Measurements from ENCODE around the gene MARK3. TPM values are rescaled to one million over a fixed set of nuclear protein-coding genes. Genes with fewer than 3 reads are reported as not detected.

The MARK3 gene
- total RNA-seq, 2 experiments from 2014 or later, result 68.4 to 69.2 TPM

- DNase-seq (no peak), ATAC-seq (no peak)
- ChIA-PET CTCF (interaction anchor here (1.3 to 1.9 kb wide), 2 partner anchors 13 to 14 kb away, joined by 4 to 5 read pairs; no protein-coding TSS in a partner anchor), POLR2A (interaction anchor here (0.8 to 1.3 kb wide), 2 partner anchors 13 to 14 kb away, joined by 3 read pairs; no protein-coding TSS in a partner anchor)
- Mint-ChIP-seq H3K9me3 (no peaks in the 10 kb centered on the region), H3K27me3 (no peaks in the 10 kb centered on the region), H3K27ac (no peak overlapping the region), H3K4me1 (ENCODE audit: low read depth) (peaks cover 22% of the 10 kb centered on the region), H3K4me3 (no peak overlapping the region), H3K36me3 (ENCODE audit: low read depth) (peaks cover 16% of the 10 kb centered on the region)
- no peak for TF ChIP-seq CTCF (IDR thresholded peaks at IDR 0.05)
- intact Hi-C loops (cut with micrococcal nuclease), result no loop called here
These were observed 148.2 kb downstream of the MARK3 start for GRCh38 chr14:103533137-103533998.

GRCh38 chr14:103533999-103534575 is 148.9 kb downstream of the MARK3 start:
- H3K27me3 Mint-ChIP-seq, result no peaks in the 10 kb centered on the region
- POLR2A ChIA-PET, result interaction anchor here (0.8 to 1.6 kb wide), 3 partner anchors 14 to 16 kb away, joined by 3 to 4 read pairs (median 3); no protein-coding TSS in a partner anchor
- intact Hi-C loops (cut with micrococcal nuclease), result no loop called here

GRCh38 chr14:103534576-103535061 is 149.4 kb downstream of the MARK3 start:
- intact Hi-C loops (cut with micrococcal nuclease), result no loop called here
- Mint-ChIP-seq H3K36me3 (ENCODE audit: low read depth) (peaks cover 13% of the 10 kb centered on the region), H3K27ac (no peak overlapping the region), H3K4me3 (no peak overlapping the region), H3K27me3 (no peaks in the 10 kb centered on the region), H3K9me3 (no peaks in the 10 kb centered on the region), H3K4me1 (ENCODE audit: low read depth) (peaks cover 21% of the 10 kb centered on the region)
- ChIA-PET CTCF (no interaction called here), POLR2A (interaction anchor here (0.8 to 1.8 kb wide), 5 partner anchors 15 to 27 kb away, joined by 3 to 8 read pairs (median 4); no protein-coding TSS in a partner anchor)
- ATAC-seq, result no peak
- TF ChIP-seq CTCF (IDR thresholded peaks at IDR 0.05), result no peak
- no peak for DNase-seq

More at GRCh38 chr14:103533999-103534575, 148.9 kb downstream of the MARK3 start:
- ATAC-seq (no peak), DNase-seq (no peak)
- CTCF ChIA-PET, result no interaction called here
- peaks cover 22% of the 10 kb centered on the region for H3K4me1 Mint-ChIP-seq (ENCODE audit: low read depth)
- no peaks in the 10 kb centered on the region for H3K9me3 Mint-ChIP-seq
- H3K4me3 Mint-ChIP-seq, result no peak overlapping the region
- TF ChIP-seq CTCF (IDR thresholded peaks at IDR 0.05), result no peak
- no peak overlapping the region for H3K27ac Mint-ChIP-seq
- peaks cover 16% of the 10 kb centered on the region for H3K36me3 Mint-ChIP-seq (ENCODE audit: low read depth)

- Mint-ChIP-seq H3K4me1 (ENCODE audit: low read depth) (peaks cover 14% of the 10 kb centered on the region), H3K27me3 (no peaks in the 10 kb centered on the region), H3K9me3 (no peaks in the 10 kb centered on the region), H3K4me3 (no peak overlapping the region), H3K36me3 (ENCODE audit: low read depth) (peaks cover 10% of the 10 kb centered on the region), H3K27ac (no peak overlapping the region)
- DNase-seq (no peak), ATAC-seq (no peak)
- ChIA-PET CTCF (no interaction called here), POLR2A (interaction anchor here (1.3 to 1.8 kb wide), 4 partner anchors 7 to 26 kb away, joined by 4 to 8 read pairs (median 5); no protein-coding TSS in a partner anchor)
- TF ChIP-seq CTCF (IDR thresholded peaks at IDR 0.05), result no peak
- intact Hi-C loops (cut with micrococcal nuclease), result no loop called here
These were observed 150.1 kb downstream of the MARK3 start for GRCh38 chr14:103535081-103535890.
